ENCODE measurements around the gene KLHL29.

The KLHL29 gene

DNA sequence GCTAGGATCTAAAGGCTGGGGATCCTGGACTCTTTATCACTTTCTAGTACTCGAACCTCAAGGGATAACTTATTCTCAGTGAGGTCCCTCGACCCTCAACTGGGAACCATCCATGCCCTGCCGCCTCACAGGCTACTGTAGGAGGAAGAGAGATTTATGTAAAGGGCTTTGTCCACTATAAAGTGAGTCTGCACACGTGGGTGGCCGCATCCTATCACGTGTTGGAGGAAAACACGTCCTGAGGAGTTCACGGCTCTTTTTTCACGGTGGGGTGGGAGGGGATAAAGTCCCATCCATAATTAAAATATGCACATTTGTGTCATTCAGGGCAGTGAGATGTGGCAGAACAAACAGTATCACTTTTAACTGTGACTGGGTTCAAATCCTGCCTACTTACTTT lies 176.6 kb downstream of the KLHL29 start:
- DNase-seq, result no peak

- no peak for DNase-seq
Measured at GRCh38 chr2:23562143-23562542, 177.2 kb downstream of the KLHL29 start.

- no peak for DNase-seq
Measured at GRCh38 chr2:23563151-23563550, 178.2 kb downstream of the KLHL29 start.

DNA sequence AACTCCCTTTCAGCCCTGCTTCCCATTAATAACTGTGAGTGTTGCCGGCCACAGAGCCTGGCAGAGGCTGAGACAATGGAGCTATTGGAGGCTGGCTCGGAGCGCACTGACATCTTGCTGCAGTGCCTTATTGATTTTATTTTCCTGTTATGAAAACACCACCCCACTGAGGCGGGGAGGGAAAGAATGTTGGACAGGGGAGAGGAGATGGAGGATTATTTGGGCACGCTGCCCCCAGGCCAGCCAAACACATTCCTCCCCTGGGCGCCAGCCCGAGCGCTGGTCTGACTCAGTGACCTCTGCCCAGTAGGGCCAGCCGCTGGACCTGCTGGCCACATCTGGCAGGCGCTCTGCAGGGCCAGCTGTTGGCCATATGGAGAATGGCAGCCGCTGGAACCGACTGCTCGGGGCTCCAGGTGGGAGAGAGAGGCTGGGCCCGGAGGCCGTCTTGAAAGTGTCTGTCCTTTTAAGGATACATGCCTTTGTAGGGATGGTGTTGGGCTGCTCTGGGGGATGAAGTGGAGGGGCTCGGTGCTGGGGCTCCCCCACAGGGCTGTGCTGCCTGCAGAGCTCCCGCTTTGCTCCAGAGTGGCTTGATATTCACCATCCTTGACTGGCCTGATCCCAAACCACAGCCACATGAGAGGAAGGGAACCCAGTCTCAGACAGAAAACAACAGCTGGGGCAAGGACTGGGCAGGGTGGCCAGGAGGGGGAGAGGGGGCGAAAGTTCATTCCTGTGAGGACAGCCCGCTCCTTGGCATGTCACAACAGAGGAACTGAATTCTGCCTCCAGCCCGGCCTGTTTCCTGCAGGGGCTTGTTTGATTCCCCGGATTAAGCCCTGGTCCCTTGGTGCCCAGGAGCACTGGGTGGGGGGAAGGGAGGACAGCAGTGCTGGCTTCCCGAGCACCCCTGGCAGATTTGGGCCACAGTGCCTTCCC lies 179.0 kb downstream of the KLHL29 start:
- no peak for DNase-seq

DNA sequence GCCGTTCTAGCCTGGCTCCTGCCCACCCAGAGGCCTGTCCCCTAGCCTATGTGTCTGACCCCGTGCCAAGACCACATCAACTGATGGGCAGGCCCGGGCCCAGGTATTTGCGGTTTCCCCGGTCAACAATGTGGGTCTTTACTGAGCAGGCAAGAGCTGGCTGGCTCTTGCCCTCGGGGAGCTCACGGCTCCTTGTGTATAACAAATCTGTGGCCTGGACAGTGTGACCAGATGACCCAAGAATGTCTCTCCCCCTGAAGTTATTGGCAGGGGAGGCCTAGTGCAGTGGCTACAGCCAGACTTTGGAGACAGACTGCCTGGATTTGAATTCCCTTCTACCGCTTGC lies 179.6 kb downstream of the KLHL29 start:
- DNase-seq, result no peak

DNA sequence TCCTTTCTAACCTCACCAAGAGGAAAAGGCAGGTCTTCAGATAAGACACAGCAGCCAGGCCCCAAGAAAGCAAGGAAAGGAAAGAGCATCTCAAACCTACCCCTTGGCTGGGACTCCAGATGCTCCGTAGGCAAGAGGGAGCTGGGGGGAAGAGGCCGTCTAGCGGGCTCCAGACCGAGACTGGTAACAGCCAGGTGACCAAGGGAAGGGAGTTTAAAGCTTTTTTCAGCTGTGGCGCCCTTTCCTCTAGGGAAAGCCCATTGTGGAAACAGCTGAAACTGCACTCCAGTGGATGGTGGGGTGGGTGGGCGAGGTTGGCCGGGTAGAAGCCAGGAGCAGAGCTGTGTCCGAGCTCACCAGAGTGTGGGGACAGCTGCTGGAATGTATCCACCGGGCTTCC lies 180.4 kb downstream of the KLHL29 start:
- no peak for DNase-seq

DNA sequence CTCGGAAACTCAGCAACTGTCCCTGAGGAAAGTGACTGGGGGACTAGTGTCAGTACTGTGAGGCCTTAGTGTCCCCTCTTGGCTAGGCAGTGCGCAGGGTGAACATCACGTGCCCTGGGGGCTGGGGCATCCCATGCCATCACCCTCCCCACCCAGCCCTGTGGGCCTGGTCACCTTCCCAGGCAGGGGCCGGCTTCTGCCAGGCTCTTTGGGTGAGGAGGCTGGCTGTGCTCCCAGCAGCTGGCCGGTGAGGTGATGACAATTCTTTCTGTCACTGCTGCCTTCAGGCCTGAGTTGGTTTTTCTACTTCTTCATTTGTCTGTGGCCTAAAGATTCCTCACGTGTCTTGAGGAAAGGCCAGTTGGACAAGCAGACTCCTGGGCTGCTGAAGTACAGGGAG lies 180.8 kb downstream of the KLHL29 start:
- DNase-seq, result no peak

GRCh38 chr2:23566241-23567142 lies 181.5 kb downstream of the KLHL29 start:
- no peak for DNase-seq

GRCh38 chr2:23567161-23567756 lies 182.3 kb downstream of the KLHL29 start:
- no peak for DNase-seq

DNA sequence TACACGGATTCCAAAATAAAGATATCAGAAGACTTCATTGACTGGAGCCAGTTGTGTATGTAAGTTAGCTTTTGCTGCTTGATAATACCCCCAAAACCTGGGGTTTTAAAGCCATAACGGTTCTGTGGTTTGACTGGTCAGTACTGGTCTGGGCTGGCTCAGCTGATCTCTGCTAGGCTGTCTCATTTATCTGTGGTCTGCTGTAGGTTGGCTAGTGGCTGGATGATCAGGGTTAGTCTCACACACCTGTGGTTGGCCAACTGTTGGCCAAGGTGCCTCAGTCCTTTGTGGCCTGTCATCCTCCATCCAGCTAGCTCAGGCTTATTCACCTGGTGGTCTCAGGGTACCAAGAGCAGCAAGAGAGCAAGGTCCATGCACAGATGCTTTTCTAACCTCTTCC lies 183.2 kb downstream of the KLHL29 start:
- DNase-seq, result no peak

GRCh38 chr2:23568626-23569190 lies 183.7 kb downstream of the KLHL29 start:
- no peak for DNase-seq

- DNase-seq, result no peak
Measured at GRCh38 chr2:23569761-23570365, 184.9 kb downstream of the KLHL29 start.

DNA sequence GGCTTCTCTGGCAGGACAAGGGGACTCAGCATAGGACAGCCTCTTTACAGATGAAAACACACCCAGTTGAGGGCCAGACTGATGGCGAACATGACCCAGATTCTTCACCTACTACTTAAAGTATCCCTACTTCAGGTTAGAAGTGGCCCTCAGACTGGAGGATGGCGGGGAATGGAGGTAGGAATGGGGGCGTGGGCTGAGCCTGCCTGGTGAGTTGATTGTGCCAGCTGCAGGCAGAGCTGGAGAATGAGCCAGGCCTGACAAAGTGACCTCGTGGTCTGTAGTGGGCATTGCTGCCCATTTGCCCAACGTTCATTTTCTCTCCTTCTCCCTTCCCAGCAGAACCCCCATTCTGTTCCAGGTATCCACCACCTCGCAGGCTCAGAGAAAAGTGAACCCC lies 186.1 kb downstream of the KLHL29 start:
- no peak for DNase-seq

- no peak for DNase-seq
Measured at GRCh38 chr2:23571527-23572282, 186.7 kb downstream of the KLHL29 start.

- no peak for DNase-seq
Measured at GRCh38 chr2:23574919-23575654, 190.1 kb downstream of the KLHL29 start.

- no peak for DNase-seq
Measured at GRCh38 chr2:23578964-23579671, 194.1 kb downstream of the KLHL29 start.

DNA sequence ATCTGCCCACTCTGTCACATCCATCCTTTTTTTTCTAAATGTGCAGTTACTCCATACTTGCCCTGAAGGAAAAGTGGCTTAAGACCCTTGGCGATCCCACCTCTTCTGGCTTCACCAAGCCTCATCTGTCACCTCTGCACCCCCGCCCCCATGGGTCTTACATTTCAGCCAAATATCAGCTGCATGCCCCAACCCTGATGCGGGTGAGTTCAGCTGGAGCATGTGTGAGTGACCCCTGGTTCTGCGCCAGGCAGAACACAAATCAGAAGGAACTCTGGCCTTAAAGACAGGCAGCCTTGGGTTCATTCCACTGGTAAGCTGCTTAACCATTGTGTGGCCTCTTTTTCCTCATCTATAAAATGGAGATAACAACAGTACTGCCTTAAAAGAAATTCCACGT lies 194.7 kb downstream of the KLHL29 start:
- no peak for DNase-seq

GRCh38 chr2:23583467-23583866 lies 198.5 kb downstream of the KLHL29 start:
- DNase-seq, result no peak

DNA sequence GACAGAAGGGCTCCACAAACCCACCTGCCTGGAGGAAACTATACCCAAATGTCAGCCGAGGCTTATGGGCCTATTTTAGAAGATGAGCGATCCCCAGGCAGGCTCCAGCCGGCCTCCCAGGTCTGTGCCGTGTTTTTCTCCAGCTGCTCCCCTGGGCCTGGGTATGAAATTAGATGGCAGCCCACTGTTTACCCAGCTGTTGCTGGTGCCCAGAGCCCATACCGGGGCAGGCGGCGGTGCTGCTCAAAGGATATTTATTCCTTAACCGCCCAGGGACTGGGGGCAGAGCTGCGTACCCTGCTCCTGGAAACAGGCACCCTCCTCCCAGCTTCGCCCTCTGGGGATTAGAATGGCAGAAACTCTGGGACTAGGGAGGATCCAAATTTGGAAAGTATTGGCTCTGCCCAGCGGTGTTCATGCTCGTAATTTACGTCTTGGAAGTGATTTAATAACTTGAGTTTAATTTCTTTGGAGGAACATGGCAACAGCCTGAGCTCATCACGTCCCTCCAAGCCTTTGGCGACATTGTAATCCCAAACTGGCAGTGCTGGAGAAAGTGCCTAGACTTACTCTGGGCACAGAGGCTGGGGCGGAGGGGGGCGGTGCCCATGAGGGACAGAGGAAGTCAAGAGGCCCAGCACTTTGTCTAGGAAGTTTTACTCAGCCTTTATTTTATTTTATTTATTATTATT lies 199.2 kb downstream of the KLHL29 start:
- peak; percentile 91 for DNase-seq

All from NCI-H2081 treated with DMSO at 0.1 percent for 48 hours (cell line).